Activated CD8-positive, alpha-beta memory T cell treated with anti-CD3 and anti-CD28 coated beads, Interleukin-2, amount 50 U/mL, for 1 hour (primary cell): ENCODE data around the gene SSR1.
"Not testable (repeated sequence)": the region's sequence is repeated elsewhere in the genome, so short reads cannot be mapped to it uniquely, and the experiment has no call there.

ENCODE experiments used
- DNase-seq: peaks from one replicate; pipeline ENCODE4 v3.0.0-alpha.2; 2020; ENCODE audit errors: extremely low read depth

The SSR1 gene

GRCh38 chr6:7317538-7317937 lies 4.5 kb upstream of the SSR1 start:
- no peak for DNase-seq

DNA sequence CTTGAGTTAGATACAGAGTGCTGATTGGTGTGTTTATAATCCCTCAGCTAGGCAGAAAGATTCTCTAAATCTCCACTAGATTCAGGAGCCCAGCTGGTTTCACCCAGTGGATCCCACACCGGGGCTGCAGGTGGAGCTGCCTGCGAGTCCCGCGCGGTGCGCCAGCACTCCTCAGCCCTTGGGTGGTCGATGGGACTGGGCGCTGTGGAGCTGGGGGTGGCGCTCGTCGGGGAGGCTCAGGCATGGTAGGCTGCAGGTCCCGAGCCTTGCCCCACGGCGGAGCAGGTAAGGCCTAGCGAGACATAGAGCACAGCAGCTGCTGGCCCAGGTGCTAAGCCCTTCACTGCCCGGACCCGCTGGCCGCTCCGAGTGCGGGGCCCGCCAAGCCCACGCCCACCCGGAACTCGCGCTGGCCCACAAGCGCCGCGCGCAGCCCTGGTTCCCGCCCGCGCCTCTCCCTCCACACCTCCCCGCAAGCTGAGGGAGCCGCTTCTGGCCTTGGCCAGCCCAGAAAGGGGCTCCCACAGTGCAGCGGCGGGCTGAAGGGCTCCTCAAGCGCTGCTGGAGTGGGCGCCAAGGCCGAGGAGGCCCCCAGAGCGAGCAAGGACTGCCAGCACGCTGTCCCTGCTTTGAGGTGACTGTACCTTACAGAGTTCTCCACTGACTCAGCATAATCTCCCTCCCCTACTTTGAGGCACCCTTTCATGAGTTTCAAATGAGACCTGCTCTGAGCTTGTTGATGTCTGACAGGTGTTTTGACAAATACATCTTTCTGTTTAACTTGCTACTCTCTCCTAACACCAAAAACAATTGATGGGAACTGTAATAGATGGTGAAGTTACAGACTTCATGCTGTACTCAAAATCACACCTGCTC lies 3.9 kb upstream of the SSR1 start:
- DNase-seq: no peak

GRCh38 chr6:7315948-7316365 lies 3.0 kb upstream of the SSR1 start:
- no peak for DNase-seq

DNA sequence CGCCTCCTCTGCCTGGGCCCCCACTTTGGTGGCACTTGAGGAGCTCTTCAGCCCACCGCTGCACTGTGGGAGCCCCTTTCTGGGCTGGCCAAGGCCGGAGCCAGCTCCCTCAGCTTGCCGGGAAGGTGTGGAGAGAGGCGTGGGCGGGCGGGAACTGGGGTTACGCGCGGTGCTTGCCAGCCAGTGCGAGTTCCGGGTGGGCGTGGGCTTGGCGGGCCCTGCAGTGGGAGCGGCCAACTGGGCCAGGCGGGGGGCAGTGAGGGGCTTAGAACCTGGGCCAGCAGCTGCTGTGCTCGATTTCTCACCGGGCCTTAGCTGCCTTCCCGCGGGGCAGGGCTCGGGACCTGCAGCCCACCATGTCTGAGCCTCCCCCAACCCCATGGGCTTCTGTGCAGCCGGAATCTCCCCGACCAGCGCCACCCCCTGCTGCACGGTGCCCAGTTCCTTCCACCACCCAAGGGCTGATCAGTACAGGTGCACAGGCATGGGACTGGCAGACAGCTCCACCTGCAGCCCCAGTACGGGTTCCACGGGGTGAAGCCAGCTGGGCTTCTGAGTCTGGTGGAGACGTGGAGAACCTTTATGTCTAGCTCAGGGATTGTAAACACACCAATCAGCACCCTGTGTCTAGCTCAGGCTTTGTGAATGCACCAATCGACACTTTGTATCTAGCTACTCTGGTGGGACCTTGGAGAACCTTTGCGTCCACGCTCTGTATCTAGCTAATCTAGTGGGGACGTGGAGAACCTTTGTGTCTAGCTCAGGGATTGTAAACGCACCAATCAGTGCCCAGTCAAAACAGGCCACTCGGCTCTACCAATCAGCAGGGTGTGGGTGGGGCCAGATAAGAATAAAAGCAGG lies 2.3 kb upstream of the SSR1 start:
- DNase-seq: not testable (repeated sequence)

DNA sequence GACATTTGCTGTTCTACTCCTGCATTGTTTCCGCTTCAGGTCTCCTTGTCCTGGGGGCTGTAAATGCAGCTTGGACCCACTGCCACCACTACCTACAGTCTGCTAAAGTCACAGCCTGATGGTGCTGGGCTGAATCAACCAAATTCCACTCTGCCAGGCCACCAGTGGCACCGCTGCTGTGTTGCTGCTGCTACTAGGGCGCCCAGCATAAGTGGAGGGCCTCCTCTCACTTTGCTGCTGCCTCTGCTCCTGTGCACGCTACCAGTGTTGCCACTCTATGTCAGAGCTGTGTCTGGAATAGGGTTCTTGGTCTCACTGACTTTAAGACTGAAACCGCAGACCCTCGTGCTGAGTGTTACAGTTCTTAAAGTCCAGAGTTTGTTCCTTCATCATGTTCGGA lies 1.4 kb upstream of the SSR1 start:
- no peak for DNase-seq

DNA sequence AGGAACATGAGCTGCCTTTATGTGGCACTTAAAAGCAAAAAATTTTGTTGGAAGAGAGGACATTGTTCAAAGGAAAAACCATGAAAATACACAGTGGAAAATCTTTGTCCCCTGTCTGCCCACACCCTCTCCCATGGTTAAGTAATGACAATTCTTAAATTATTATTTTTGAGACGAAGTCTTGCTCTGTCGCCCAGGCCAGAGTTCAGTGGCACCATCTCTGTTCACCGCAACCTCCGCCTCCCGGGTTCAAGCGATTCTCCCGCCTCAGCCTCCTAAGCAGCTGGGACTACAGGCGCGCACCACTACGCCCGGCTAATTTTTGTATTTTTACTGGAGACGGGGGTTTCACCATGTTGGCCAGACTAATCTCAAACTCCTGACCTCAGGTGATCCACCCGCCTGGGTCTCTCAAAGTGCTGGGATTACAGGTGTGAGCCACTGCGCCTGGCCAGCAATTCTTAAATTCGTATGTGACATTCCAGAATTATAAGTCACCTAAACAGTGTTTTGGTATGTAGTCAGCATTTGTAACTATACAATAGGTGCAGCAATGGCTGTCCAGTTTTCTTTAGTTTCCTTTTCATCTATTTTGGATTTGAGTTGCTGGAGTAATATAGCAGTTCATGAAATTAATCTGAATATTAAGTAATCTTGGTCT lies 636 bp upstream of the SSR1 start:
- no peak for DNase-seq

DNA sequence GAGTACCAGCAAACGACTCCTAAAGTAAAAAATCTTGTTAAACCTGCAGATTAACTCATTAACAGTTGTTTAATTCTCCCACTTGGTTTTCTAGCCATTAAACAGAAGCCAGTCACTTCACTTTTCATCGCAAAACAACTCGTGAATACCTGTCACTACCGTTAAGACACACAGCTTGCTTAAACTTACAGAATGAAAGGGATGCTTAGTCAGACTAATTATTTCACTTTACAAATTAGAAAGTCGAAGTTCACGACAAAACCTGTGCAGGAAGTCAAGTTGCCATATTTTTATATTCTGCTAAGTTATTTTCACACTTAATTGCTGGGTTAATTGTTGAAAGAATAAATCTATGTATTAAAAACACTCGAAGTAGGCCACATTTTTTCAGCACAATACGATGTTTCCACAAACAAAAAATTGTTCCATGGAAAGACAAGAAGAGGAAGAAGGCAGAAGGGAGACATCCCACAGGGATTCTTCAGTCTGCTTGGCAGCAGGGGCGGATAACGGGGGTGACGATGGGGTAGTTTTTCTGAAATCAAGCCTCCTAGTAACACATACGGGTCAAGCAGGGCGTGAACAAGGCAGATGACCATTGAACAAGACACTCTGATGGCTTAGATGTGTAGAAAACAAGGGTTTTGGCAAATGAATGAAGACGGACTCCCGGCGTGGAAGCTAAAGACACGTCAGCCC lies 933 bp downstream of the SSR1 start:
- no peak for DNase-seq

- DNase-seq: no peak
Observed at GRCh38 chr6:7311176-7311575, 1.8 kb downstream of the SSR1 start.

DNA sequence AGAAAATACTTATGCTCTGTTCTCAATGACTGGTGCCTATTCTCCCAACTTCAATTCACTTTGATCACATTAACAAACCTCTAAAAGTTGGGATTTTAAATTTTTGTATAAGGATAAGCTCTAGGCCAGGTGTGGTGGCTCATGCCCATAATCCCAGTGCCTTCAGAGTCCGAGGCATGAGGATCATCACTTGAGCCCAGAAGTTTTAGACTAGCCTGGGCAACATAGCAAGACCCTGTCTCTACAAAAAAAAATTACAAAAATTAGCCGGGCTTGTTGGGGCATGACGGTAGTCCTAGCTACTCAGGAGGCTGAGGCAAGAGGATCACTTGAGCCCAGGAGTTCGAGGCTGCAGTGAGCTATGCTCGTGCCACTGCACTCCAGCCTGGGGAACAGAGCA lies 3.9 kb downstream of the SSR1 start:
- no peak for DNase-seq

GRCh38 chr6:7307533-7307932 lies 5.5 kb downstream of the SSR1 start:
- DNase-seq: no peak

DNA sequence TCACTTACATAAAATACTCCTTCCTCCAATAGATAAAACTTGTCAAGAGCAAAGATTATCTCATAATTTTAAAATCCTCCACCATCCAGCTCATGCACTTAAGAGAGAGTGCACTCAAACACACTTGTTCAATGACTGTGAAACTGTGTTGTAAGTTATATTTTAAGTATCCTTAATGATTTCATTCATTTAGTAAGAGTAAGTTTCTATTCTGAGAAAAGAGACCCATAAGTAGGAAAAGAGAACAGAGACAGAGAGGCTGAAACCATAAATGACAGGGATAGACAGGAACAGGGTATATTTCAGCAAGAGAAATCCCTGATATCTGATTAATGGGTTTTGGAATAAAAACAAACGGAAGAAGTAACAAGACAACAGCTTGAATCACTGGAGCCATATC lies 8.2 kb downstream of the SSR1 start:
- DNase-seq: no peak

GRCh38 chr6:7301702-7302101 lies 11.3 kb downstream of the SSR1 start:
- no peak for DNase-seq

GRCh38 chr6:7300926-7301325 lies 12.1 kb downstream of the SSR1 start:
- no peak for DNase-seq

- no peak for DNase-seq
Observed at GRCh38 chr6:7298113-7298512, 14.9 kb downstream of the SSR1 start.

GRCh38 chr6:7296602-7297001 lies 16.4 kb downstream of the SSR1 start:
- DNase-seq: no peak

DNA sequence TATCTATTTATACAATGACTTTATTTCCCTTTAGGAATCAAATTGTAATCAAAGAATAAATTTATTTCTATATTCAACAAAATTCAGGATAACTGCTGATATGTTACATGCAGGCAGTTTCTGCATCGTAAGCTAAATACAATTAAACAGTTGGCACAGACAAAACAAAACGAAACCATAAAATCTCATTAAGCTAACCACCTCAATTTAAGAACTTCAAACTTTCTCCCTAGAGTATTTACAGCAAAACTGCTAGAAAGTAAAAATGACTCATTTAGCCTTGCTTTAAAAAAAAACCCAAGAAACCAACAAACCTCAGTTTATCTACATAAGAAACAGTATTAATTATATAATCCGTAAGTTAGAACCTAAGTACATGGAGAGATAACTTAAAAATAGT lies 17.1 kb downstream of the SSR1 start:
- no peak for DNase-seq

GRCh38 chr6:7292596-7293255 lies 20.3 kb downstream of the SSR1 start:
- no peak for DNase-seq

GRCh38 chr6:7290079-7290478 lies 22.9 kb downstream of the SSR1 start:
- no peak for DNase-seq

GRCh38 chr6:7285416-7285815 lies 27.6 kb downstream of the SSR1 start:
- DNase-seq: no peak

DNA sequence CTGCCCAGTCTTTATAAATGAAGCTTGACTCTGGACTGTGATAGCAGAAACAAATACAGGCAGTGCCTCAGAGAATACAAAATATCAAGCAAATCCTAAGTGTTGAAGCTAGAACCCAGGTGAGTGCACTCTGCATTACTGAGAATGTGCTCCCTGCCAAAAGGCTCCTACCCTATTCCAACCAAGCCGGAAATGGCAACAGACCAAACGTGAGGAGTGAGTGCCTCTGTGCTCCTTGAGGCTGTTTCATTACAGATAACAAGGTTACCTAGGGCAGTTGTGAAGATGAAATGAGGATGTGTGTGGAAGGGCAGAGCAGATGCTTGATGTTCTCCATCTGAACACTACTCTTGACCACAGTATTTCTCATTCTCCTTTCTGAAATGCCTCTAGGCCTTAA lies 29.3 kb downstream of the SSR1 start:
- no peak for DNase-seq
